ENCODE data around the gene TBX18. TPM values are rescaled to one million over a fixed set of nuclear protein-coding genes. Genes with fewer than 3 reads are reported as not detected.
A peak's percentile ranks its signal among the peaks of the same experiment; 100 is the strongest.

TBX18 gene
- 81.0 TPM for total RNA-seq

GRCh38 chr6:84764332-84765049, at the start of gene TBX18:
Gene TBX18, minus strand, starts transcription at chr6:84764598. Its CDS starts 417 bp downstream, at chr6:84764181.
- TF ChIP-seq, protein P1, sequence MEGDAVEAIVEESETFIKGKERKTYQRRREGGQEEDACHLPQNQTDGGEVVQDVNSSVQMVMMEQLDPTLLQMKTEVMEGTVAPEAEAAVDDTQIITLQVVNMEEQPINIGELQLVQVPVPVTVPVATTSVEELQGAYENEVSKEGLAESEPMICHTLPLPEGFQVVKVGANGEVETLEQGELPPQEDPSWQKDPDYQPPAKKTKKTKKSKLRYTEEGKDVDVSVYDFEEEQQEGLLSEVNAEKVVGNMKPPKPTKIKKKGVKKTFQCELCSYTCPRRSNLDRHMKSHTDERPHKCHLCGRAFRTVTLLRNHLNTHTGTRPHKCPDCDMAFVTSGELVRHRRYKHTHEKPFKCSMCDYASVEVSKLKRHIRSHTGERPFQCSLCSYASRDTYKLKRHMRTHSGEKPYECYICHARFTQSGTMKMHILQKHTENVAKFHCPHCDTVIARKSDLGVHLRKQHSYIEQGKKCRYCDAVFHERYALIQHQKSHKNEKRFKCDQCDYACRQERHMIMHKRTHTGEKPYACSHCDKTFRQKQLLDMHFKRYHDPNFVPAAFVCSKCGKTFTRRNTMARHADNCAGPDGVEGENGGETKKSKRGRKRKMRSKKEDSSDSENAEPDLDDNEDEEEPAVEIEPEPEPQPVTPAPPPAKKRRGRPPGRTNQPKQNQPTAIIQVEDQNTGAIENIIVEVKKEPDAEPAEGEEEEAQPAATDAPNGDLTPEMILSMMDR (IDR thresholded peaks at IDR 0.05), result no peak
- H3K4me3 ChIP-seq, result peak within 1 kb of the TSS; percentile 56 to 100
- H3K27ac ChIP-seq, result peak within 1 kb of the TSS; percentile 98 to 100
- intact Hi-C loops (cut with DNase I), result loop anchor here (1.0 to 10.0 kb wide), 5 partner anchors 10 to 1570 kb away; partner anchors contain the start of genes PGM3, RWDD2A and SYNCRIP
- H3K27me3 ChIP-seq, result no peaks in the 10 kb centered on the region
- H3K4me1 ChIP-seq, result no peaks in the 10 kb centered on the region
- peak; percentile 94 to 99 for DNase-seq (ENCODE audit: low spot score in 2 of 2)
- no peaks in the 10 kb centered on the region for H3K36me3 ChIP-seq
- no peaks in the 10 kb centered on the region for H3K9me3 ChIP-seq

DNA sequence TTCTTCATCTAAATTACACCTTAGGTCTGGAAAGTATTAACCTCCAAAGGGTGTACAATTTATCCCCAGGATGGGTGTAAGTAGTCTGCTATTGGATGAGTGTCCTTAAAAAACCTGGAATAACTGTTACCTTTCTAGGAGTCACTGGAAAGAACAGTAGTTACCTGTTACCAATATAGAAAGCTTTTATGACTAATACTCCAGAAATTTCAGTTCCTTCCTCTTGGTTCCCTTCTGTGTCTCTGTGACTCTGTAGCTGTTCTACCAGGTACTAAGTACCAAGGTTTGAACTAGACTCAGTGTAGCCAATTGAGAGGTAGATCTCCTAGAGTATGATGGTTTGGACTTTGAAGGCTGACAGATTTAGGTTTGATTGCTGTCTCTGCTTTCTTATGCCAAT, 47.0 kb upstream of the TBX18 start:
- Histone ChIP-seq H3K27ac (no peak overlapping the region), H3K4me3 (no peak overlapping the region)
- TF ChIP-seq, protein P1 (IDR thresholded peaks at IDR 0.05), result no peak

DNA sequence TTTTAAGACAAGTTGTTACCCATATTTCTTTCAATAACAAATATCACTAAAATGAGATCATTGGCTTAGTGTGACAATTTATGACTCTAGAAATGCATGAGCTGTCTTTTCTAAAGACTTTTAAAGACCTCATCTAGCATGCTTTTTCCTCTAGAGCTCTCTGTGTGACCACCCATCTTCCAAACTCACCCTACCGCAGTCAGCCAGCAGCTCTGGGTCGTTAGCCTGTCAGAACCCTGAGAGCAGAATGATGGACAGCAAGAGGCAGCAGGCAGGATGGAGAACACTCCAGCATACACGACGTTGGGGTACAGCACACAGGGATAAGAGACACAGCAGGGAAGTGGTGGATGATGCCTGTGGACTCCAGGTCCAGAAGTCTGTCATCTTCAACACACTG, 45.1 kb upstream of the TBX18 start:
- no peaks in the 10 kb centered on the region for H3K27me3 ChIP-seq
- no peaks in the 10 kb centered on the region for H3K36me3 ChIP-seq
- H3K4me1 ChIP-seq, result no peaks in the 10 kb centered on the region
- H3K4me3 ChIP-seq, result no peak overlapping the region
- TF ChIP-seq, protein P1 (IDR thresholded peaks at IDR 0.05), result no peak
- no peaks in the 10 kb centered on the region for H3K9me3 ChIP-seq
- H3K27ac ChIP-seq, result no peak overlapping the region
- no peak for DNase-seq (ENCODE audit: low spot score in 2 of 2)
- intact Hi-C loops (cut with DNase I), result no loop called here

More for the DNA sequence above, 47.0 kb upstream of the TBX18 start:
- Histone ChIP-seq H3K36me3 (no peaks in the 10 kb centered on the region), H3K4me1 (no peaks in the 10 kb centered on the region), H3K27me3 (no peaks in the 10 kb centered on the region), H3K9me3 (no peaks in the 10 kb centered on the region)
- intact Hi-C loops (cut with DNase I), result no loop called here
- DNase-seq (ENCODE audit: low spot score in 2 of 2), result no peak

DNA sequence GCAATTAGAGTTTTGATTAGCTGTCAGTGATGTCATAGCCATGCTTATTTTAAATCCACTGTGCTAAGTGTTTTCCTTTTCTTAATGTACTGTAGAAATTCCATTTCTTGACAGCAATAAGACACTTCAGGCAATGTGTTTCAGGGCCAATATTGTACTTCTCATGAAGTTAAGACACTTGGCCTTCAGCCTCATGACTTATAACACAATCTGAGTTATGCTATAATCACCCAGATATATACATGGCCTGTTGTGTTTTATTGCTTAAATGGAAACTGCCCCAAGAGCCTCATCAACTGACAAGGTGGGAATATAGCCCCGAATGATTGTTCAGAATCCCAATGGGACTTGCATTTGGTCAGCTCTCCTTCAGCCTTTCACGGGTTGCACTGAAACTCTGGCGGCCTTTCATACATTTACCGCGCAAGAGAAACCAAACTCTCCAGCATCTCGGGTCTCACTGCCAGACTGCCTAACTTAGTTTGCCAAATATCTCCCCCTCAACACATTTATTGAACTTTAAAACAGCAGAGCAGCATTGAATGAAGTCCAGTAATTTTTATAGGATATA, 44.2 kb upstream of the TBX18 start:
- Histone ChIP-seq H3K27ac (no peak overlapping the region), H3K36me3 (no peaks in the 10 kb centered on the region), H3K27me3 (no peaks in the 10 kb centered on the region), H3K4me1 (no peaks in the 10 kb centered on the region), H3K9me3 (no peaks in the 10 kb centered on the region), H3K4me3 (no peak overlapping the region)
- DNase-seq (ENCODE audit: low spot score in 2 of 2), result no peak
- intact Hi-C loops (cut with DNase I), result no loop called here
- TF ChIP-seq, protein P1 (IDR thresholded peaks at IDR 0.05), result no peak

DNA sequence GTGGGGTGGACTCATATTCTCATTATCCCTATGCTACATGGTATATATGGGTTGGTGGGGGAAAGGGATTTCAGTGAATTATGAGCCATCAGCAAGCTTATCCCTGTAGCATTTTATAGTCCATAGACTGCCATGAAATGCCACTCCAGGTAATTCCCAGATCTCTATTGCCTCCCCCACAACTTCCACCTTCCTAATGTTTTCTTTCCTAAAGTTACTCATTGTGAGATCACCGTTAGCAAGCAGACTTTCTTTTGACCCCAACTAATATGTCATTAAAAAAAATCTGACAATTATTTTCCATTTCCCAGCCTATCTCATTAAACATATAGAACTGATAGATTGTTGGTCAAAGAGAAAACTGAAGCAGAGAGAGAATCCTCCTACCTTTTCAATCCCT, 40.7 kb upstream of the TBX18 start:
- no peak overlapping the region for H3K4me3 ChIP-seq
- intact Hi-C loops (cut with DNase I), result no loop called here
- TF ChIP-seq, protein P1 (IDR thresholded peaks at IDR 0.05), result no peak
- H3K36me3 ChIP-seq, result no peaks in the 10 kb centered on the region
- H3K9me3 ChIP-seq, result no peaks in the 10 kb centered on the region
- H3K27ac ChIP-seq, result no peak overlapping the region
- no peak for DNase-seq (ENCODE audit: low spot score in 2 of 2)
- H3K27me3 ChIP-seq, result no peaks in the 10 kb centered on the region
- no peaks in the 10 kb centered on the region for H3K4me1 ChIP-seq

Measured in ascending aorta (tissue), 2 donors.